ENCODE data around the gene FAM222A.

- TF ChIP-seq, protein P1, sequence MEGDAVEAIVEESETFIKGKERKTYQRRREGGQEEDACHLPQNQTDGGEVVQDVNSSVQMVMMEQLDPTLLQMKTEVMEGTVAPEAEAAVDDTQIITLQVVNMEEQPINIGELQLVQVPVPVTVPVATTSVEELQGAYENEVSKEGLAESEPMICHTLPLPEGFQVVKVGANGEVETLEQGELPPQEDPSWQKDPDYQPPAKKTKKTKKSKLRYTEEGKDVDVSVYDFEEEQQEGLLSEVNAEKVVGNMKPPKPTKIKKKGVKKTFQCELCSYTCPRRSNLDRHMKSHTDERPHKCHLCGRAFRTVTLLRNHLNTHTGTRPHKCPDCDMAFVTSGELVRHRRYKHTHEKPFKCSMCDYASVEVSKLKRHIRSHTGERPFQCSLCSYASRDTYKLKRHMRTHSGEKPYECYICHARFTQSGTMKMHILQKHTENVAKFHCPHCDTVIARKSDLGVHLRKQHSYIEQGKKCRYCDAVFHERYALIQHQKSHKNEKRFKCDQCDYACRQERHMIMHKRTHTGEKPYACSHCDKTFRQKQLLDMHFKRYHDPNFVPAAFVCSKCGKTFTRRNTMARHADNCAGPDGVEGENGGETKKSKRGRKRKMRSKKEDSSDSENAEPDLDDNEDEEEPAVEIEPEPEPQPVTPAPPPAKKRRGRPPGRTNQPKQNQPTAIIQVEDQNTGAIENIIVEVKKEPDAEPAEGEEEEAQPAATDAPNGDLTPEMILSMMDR (IDR thresholded peaks at IDR 0.05): no peak
- no peak for TF ChIP-seq POLR2A (IDR thresholded peaks at IDR 0.05)
Measured at GRCh38 chr12:109753054-109753401, 39.4 kb downstream of the FAM222A start.

All from uterus (tissue), 2 donors.